ENCODE data around the gene SUMO1. TPM values are rescaled to one million over a fixed set of nuclear protein-coding genes. Genes with fewer than 3 reads are reported as not detected.

Gene SUMO1
- total and polyA plus RNA-seq, 2 experiments from 2014 or later: 217 to 507 TPM

DNA sequence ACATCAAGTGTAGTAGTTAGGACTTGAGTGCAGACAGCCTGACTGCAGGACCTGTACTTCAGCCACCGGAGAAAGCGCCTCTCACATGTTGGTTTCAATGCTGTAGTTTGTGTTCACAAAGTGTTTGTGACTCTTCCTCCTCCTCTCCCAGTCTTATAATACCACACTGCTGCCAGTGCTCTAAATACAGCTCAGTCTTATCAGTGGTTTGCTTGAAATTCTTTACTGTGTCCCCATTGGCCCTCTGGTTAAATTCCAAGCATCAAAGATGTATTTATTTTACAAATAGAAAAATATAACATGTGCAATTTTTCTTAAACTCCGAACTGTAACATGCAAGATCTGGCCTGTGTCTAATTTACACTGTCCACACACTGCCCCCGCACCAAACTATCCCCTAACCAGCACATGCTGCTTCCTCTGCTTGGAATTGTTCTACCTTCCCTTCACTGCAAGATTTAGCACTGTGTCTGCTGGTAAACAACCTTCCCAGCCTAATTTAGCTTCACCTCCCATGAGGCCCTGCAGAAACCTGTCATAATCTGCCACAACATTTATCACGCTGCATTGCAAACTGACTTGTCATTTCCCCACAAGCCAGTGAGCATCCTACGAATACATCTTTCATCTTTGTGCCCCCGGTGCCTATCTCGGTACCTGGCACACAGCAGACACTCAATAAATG lies 77.1 kb downstream of the SUMO1 start (continued):
- TF ChIP-seq REST (IDR thresholded peaks at IDR 0.05; ENCODE audit: unreplicated experiment): no peak
- no peak for TF ChIP-seq POLR2AphosphoS5 (IDR thresholded peaks at IDR 0.05; ENCODE audit: low read depth)
- TF ChIP-seq ZNF114 (CRISPR knock-in tag; IDR thresholded peaks at IDR 0.05): no peak
- no peak for TF ChIP-seq NANOG (IDR thresholded peaks at IDR 0.05; ENCODE audit: borderline replicate concordance)

DNA sequence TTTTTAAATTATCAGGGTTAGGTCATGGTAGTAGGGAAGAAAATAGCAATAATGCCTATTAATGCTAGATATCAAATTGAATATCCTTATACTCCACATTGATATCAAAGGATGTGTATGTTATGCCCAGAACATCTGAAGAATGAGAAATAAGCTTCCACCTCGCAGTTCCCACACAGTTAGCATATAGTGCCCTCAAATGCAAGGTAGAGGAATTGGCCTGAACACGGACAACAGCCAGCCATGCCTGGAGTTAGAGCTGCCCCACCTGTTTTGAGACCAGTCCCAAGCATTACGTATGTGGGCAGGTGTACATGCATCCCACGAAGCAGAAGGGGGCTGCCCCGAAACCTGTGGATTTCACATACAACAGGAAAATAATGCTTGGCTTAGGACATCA lies 79.6 kb downstream of the SUMO1 start:
- TF ChIP-seq JUNB (IDR thresholded peaks at IDR 0.05; ENCODE audit: unreplicated experiment) (no peak), REST (IDR thresholded peaks at IDR 0.05; ENCODE audit: unreplicated experiment) (no peak)
- TF ChIP-seq, protein P1, sequence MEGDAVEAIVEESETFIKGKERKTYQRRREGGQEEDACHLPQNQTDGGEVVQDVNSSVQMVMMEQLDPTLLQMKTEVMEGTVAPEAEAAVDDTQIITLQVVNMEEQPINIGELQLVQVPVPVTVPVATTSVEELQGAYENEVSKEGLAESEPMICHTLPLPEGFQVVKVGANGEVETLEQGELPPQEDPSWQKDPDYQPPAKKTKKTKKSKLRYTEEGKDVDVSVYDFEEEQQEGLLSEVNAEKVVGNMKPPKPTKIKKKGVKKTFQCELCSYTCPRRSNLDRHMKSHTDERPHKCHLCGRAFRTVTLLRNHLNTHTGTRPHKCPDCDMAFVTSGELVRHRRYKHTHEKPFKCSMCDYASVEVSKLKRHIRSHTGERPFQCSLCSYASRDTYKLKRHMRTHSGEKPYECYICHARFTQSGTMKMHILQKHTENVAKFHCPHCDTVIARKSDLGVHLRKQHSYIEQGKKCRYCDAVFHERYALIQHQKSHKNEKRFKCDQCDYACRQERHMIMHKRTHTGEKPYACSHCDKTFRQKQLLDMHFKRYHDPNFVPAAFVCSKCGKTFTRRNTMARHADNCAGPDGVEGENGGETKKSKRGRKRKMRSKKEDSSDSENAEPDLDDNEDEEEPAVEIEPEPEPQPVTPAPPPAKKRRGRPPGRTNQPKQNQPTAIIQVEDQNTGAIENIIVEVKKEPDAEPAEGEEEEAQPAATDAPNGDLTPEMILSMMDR (conservative IDR thresholded peaks at IDR 0.05; ENCODE audit: low read depth in 2 of 2): peak; percentile 23 to 71; a peak in 3 of 4 replicates
- no peak overlapping the region for H3K4me2 ChIP-seq
- H3K4me3 ChIP-seq: no peak overlapping the region
- peaks cover 3% of the 10 kb centered on the region; the same call in 1 of the 3 replicates for H3K4me1 Mint-ChIP-seq
- peak; percentile 74 for ATAC-seq
- H3K4me1 ChIP-seq (ENCODE audit: insufficient read depth): no peaks in the 10 kb centered on the region
- H3K9me3 Mint-ChIP-seq: no peaks in the 10 kb centered on the region
- H4K20me1 ChIP-seq (replicated peaks; ENCODE audit: insufficient read depth): no peaks in the 10 kb centered on the region
- H3K9me2 ChIP-seq (ENCODE audit: insufficient read depth): no peaks in the 10 kb centered on the region
- no peaks in the 10 kb centered on the region for H3K79me2 ChIP-seq (replicated peaks; ENCODE audit: insufficient read depth)
- DNase-seq (ENCODE audit: low spot score): no peak
- H3K4me3 Mint-ChIP-seq: no peak overlapping the region
- no peak overlapping the region for H3K27ac Mint-ChIP-seq
- no peak overlapping the region for H2AFZ ChIP-seq
- H3K27me3 ChIP-seq (ENCODE audit: insufficient read depth): no peaks in the 10 kb centered on the region
- H3K36me3 ChIP-seq (ENCODE audit: insufficient read depth): no peaks in the 10 kb centered on the region
- no peak overlapping the region for H3K27ac ChIP-seq (ENCODE audit: low read depth)
- no peaks in the 10 kb centered on the region for H3K27me3 Mint-ChIP-seq (ENCODE audit: insufficient read depth, low read depth, poor library complexity)
- H3F3A ChIP-seq (replicated peaks; ENCODE audit: low read depth): 0 out of 2 replicates have a peak, but pooled peaks cover 3% of the 10 kb centered on the region
- no peaks in the 10 kb centered on the region for H3K36me3 Mint-ChIP-seq (ENCODE audit: low read depth)
